ENCODE data around the gene ITM2B.
A peak's percentile ranks its signal among the peaks of the same experiment; 100 is the strongest.

Gene ITM2B

GRCh38 chr13:48260970-48261369 is 28.0 kb downstream of the ITM2B start:
- DNase-seq (ENCODE audit: low spot score) = no peak

GRCh38 chr13:48263196-48263595 is 30.2 kb downstream of the ITM2B start:
- DNase-seq (ENCODE audit: low spot score) = no peak

GRCh38 chr13:48264058-48264457 is 31.1 kb downstream of the ITM2B start:
- DNase-seq (ENCODE audit: low spot score) = no peak

GRCh38 chr13:48265217-48265815 is 32.3 kb downstream of the ITM2B start:
- DNase-seq (ENCODE audit: low spot score) = no peak

GRCh38 chr13:48266150-48266549 is 33.1 kb downstream of the ITM2B start:
- DNase-seq (ENCODE audit: low spot score) = no peak

- DNase-seq (ENCODE audit: low spot score) = no peak
Observed at GRCh38 chr13:48266701-48267639, 34.0 kb downstream of the ITM2B start.

GRCh38 chr13:48268019-48268418 is 35.0 kb downstream of the ITM2B start:
- DNase-seq (ENCODE audit: low spot score) = no peak

GRCh38 chr13:48273346-48273745 is 40.3 kb downstream of the ITM2B start:
- no peak for DNase-seq (ENCODE audit: low spot score)

- no peak for DNase-seq (ENCODE audit: low spot score)
Observed at GRCh38 chr13:48275507-48275906, 42.5 kb downstream of the ITM2B start.

- no peak for DNase-seq (ENCODE audit: low spot score)
Observed at GRCh38 chr13:48278806-48279205, 45.8 kb downstream of the ITM2B start.

GRCh38 chr13:48281556-48281955 is 48.5 kb downstream of the ITM2B start:
- no peak for DNase-seq (ENCODE audit: low spot score)

- DNase-seq (ENCODE audit: low spot score) = no peak
Observed at GRCh38 chr13:48291730-48292129, 58.7 kb downstream of the ITM2B start.

GRCh38 chr13:48292650-48293049 is 59.6 kb downstream of the ITM2B start:
- DNase-seq (ENCODE audit: low spot score) = no peak

GRCh38 chr13:48294653-48295052 is 61.6 kb downstream of the ITM2B start:
- DNase-seq (ENCODE audit: low spot score) = no peak

- DNase-seq (ENCODE audit: low spot score) = no peak
Observed at GRCh38 chr13:48295271-48295670, 62.3 kb downstream of the ITM2B start.

GRCh38 chr13:48296528-48296927 is 63.5 kb downstream of the ITM2B start:
- no peak for DNase-seq (ENCODE audit: low spot score)

GRCh38 chr13:48297131-48297786 is 64.3 kb downstream of the ITM2B start:
- no peak for DNase-seq (ENCODE audit: low spot score)

- no peak for DNase-seq (ENCODE audit: low spot score)
Observed at GRCh38 chr13:48299591-48299990, 66.6 kb downstream of the ITM2B start.

- DNase-seq (ENCODE audit: low spot score) = no peak
Observed at GRCh38 chr13:48302871-48303358, 69.9 kb downstream of the ITM2B start.

- DNase-seq (ENCODE audit: low spot score) = peak; percentile 94
Observed at GRCh38 chr13:48303359-48304142, 70.5 kb downstream of the ITM2B start, which contains the start of gene RB1. Gene RB1 (plus strand): TSS chr13:48303751. CDS start chr13:48303913, 162 bp downstream.

- peak; percentile 60 for DNase-seq (ENCODE audit: low spot score)
Observed at GRCh38 chr13:48304143-48304876, 71.3 kb downstream of the ITM2B start.

Measured in RKO (cell line).